Measurements from ENCODE around the gene TWF1.

The TWF1 gene

GRCh38 chr12:43749016-43749415 is 57.1 kb downstream of the TWF1 start:
- Histone ChIP-seq H3K36me3 (ENCODE audit: control insufficient read depth in 1 of 2, insufficient read depth in 2 of 2, low read length in 2 of 2) (peaks cover 12 to 15% of the 10 kb centered on the region in 2 donors), H3K27me3 (ENCODE audit: control insufficient read depth in 1 of 2, insufficient read depth in 2 of 2, low read length in 2 of 2) (no peaks in the 10 kb centered on the region), H3K9me3 (ENCODE audit: control insufficient read depth in 1 of 2, low read length in 2 of 2) (peaks cover 0 to 5% of the 10 kb centered on the region in 2 donors), H3K4me3 (ENCODE audit: low read depth in 1 of 2, low read length in 2 of 2) (no peak overlapping the region), H3K4me1 (ENCODE audit: control insufficient read depth in 1 of 2, insufficient read depth in 2 of 2, low read length in 2 of 2) (peaks cover 0 to 5% of the 10 kb centered on the region in 2 donors), H3K9ac (ENCODE audit: low read depth in 1 of 2, low read length in 2 of 2) (no peak overlapping the region), H3K27ac (ENCODE audit: low read depth, low read length) (no peak overlapping the region)

- H3K9ac ChIP-seq (ENCODE audit: low read depth in 1 of 2, low read length in 2 of 2), result no peak overlapping the region
- no peak overlapping the region for H3K4me3 ChIP-seq (ENCODE audit: low read depth in 1 of 2, low read length in 2 of 2)
- H3K9me3 ChIP-seq (ENCODE audit: control insufficient read depth in 1 of 2, low read length in 2 of 2), result no peaks in the 10 kb centered on the region
- peaks cover 10 to 12% of the 10 kb centered on the region in 2 donors for H3K36me3 ChIP-seq (ENCODE audit: control insufficient read depth in 1 of 2, insufficient read depth in 2 of 2, low read length in 2 of 2)
- no peaks in the 10 kb centered on the region for H3K27me3 ChIP-seq (ENCODE audit: control insufficient read depth in 1 of 2, insufficient read depth in 2 of 2, low read length in 2 of 2)
- H3K4me1 ChIP-seq (ENCODE audit: control insufficient read depth in 1 of 2, insufficient read depth in 2 of 2, low read length in 2 of 2), result no peaks in the 10 kb centered on the region
- no peak overlapping the region for H3K27ac ChIP-seq (ENCODE audit: low read depth, low read length)
These were observed 61.3 kb downstream of the TWF1 start for GRCh38 chr12:43744826-43745225.

Data from duodenal mucosa (tissue), 2 donors.